K562 (cell line): ENCODE data around the gene CSTF2T. TPM values are rescaled to one million over a fixed set of nuclear protein-coding genes. Genes with fewer than 3 reads are reported as not detected.
A peak's percentile ranks its signal among the peaks of the same experiment; 100 is the strongest.

Source experiments
- CBFA2T3 ChIP-seq: fragments of 450-650 bp; IDR thresholded peaks from 2 replicates; pipeline ENCODE4 v1.6.1; 2017
- CCNT2 ChIP-seq: IDR thresholded peaks from 2 replicates; pipeline ENCODE4 v1.6.1; 2011; ENCODE audit warnings: borderline replicate concordance, low read depth, mild to moderate bottlenecking, moderate library complexity, mixed read lengths, low read length; ENCODE audit not compliant: insufficient read length; ENCODE audit errors: extremely low read depth
- CHD1 ChIP-seq: fragments of 200-600 bp; sonication (generic); IDR thresholded peaks from one replicate; pipeline ENCODE4 v1.6.1; 2012; ENCODE audit warnings: mild to moderate bottlenecking, moderate library complexity, low read length, inconsistent platforms
- CHD4 ChIP-seq: fragments of 200-600 bp; sonication (generic); IDR thresholded peaks from 3 replicates; pipeline ENCODE4 v1.6.1; 2012; ENCODE audit warnings: low read depth, mild to moderate bottlenecking, mixed read lengths, low read length, inconsistent platforms; ENCODE audit not compliant: insufficient read depth, insufficient replicate concordance, poor library complexity, severe bottlenecking
- NONO ChIP-seq, 2 experiments: fragments of 200-400 bp in 1 of 2; fragments of 450-650 bp in 1 of 2; formaldehyde crosslinking in 1 of 2; IDR thresholded peaks; 2 replicates each; pipeline ENCODE4 v1.6.1; 2017; ENCODE audit warnings: low read depth in 2 of 2, mild to moderate bottlenecking in 2 of 2, moderate library complexity in 2 of 2, low read length in 1 of 2
- PKNOX1 ChIP-seq: fragments of 450-650 bp; IDR thresholded peaks from 2 replicates; pipeline ENCODE4 v1.6.1; 2016
- POLR2G ChIP-seq: fragments of 200-400 bp; formaldehyde crosslinking; IDR thresholded peaks from 2 replicates; pipeline ENCODE4 v1.6.1; 2017; ENCODE audit warnings: low read depth, mild to moderate bottlenecking, antibody characterized with exemption, low read length, moderate library complexity
- PRPF4 ChIP-seq: fragments of 200-400 bp; formaldehyde crosslinking; IDR thresholded peaks from one replicate; pipeline ENCODE4 v1.6.1; 2017; ENCODE audit warnings: low read length, low read depth, mild to moderate bottlenecking; ENCODE audit not compliant: insufficient read depth, poor library complexity, severe bottlenecking
- RBM14 ChIP-seq: fragments of 200-400 bp; formaldehyde crosslinking; IDR thresholded peaks from 2 replicates; pipeline ENCODE4 v1.6.1; 2018; ENCODE audit warnings: low read depth, mild to moderate bottlenecking, low read length, moderate library complexity, borderline replicate concordance; ENCODE audit not compliant: insufficient read depth
- SMARCA5 ChIP-seq: fragments of 450-650 bp; IDR thresholded peaks from 2 replicates; pipeline ENCODE4 v1.6.1; 2016
- ZBTB1 ChIP-seq: sonication (generic); formaldehyde crosslinking; IDR thresholded peaks from 2 replicates; pipeline ENCODE4 v1.8.1; 2023; ENCODE audit warnings: missing genetic modification reagents, low read depth, mild to moderate bottlenecking, borderline replicate concordance
- ZNF197 ChIP-seq: fragments of 200-800 bp; sonication (Bioruptor generic); IDR thresholded peaks from 2 replicates; pipeline ENCODE4 v1.6.1; 2016; ENCODE audit warnings: low read depth, missing genetic modification characterization, missing compliant biosample characterization
- ZNF76 ChIP-seq: fragments of 250-450 bp; sonication (Bioruptor Pico); IDR thresholded peaks from 2 replicates; pipeline ENCODE4 v1.4.0; 2020; ENCODE audit warnings: mild to moderate bottlenecking, moderate library complexity, borderline replicate concordance
- ZNF830 ChIP-seq: fragments of 250-450 bp; sonication (Bioruptor Pico); IDR thresholded peaks from 2 replicates; pipeline ENCODE4 v1.5.0; 2021; ENCODE audit warnings: mild to moderate bottlenecking
- polyA plus RNA-seq, 8 experiments: library from polyadenylated mRNA; depleted of rRNA in 4 of 8; stranded (reverse) in 5 of 8; unstranded in 3 of 8; fragments of >200 nt; fragmentation: Nextera tagmentation in 2 of 8; fragmentation: Illumina TruSeq in 1 of 8; extraction: Ambion mirVana in 2 of 8; extraction: Trizol in 1 of 8; gene quantifications; 2 replicates each; pipeline versions ENCODE4 v1.2.1 to v1.2.3, GENCODE V29; 2011 to 2014; ENCODE audit warnings: inconsistent platforms in 1 of 8, missing spikeins in 1 of 8
- total RNA-seq, 7 experiments: library from RNA; depleted of rRNA in 6 of 7; stranded (reverse); fragments of >200 nt in 6 of 7; fragmentation: Illumina TruSeq in 2 of 7; extraction: Trizol in 2 of 7; gene quantifications; 2 replicates each; pipeline versions ENCODE4 v1.2.1 to v1.2.3, GENCODE V29; 2011 to 2021; ENCODE audit warnings: low replicate concordance in 1 of 7
- TF ChIP-seq, protein P1 (sequence below): fragments of 250-450 bp; sonication (Bioruptor Pico); IDR thresholded peaks from 2 replicates; pipeline ENCODE4 v1.5.0; 2021; ENCODE audit warnings: mild to moderate bottlenecking, moderate library complexity
- TF ChIP-seq, protein P2 (sequence below), 3 experiments: fragments of 200-800 bp in 1 of 3; fragments of 250-450 bp in 1 of 3; fragments of 450-650 bp in 1 of 3; sonication (Bioruptor Pico) in 1 of 3; sonication (Bioruptor generic) in 1 of 3; formaldehyde crosslinking in 1 of 3; IDR thresholded peaks; 2 replicates each; pipeline versions ENCODE4 v1.6.1 to v1.8.0; 2016 to 2022; ENCODE audit warnings: mild to moderate bottlenecking in 2 of 3, missing genetic modification characterization in 2 of 3, missing compliant biosample characterization in 1 of 3, moderate library complexity in 1 of 3
- TF ChIP-seq, protein P3 (sequence below): sonication (generic); formaldehyde crosslinking; IDR thresholded peaks from 2 replicates; pipeline ENCODE4 v1.8.0; 2022; ENCODE audit warnings: mild to moderate bottlenecking, missing genetic modification reagents

Gene CSTF2T
- total and polyA plus RNA-seq, 9 of the 15 experiments (the other 6 are each of a cell fraction or from before 2014, with no cell fraction given) = 10.3 to 32.4 (median 24.2) TPM

GRCh38 chr10:51691135-51691534 is 8.3 kb downstream of the CSTF2T start (continued):
- TF ChIP-seq, protein P1, sequence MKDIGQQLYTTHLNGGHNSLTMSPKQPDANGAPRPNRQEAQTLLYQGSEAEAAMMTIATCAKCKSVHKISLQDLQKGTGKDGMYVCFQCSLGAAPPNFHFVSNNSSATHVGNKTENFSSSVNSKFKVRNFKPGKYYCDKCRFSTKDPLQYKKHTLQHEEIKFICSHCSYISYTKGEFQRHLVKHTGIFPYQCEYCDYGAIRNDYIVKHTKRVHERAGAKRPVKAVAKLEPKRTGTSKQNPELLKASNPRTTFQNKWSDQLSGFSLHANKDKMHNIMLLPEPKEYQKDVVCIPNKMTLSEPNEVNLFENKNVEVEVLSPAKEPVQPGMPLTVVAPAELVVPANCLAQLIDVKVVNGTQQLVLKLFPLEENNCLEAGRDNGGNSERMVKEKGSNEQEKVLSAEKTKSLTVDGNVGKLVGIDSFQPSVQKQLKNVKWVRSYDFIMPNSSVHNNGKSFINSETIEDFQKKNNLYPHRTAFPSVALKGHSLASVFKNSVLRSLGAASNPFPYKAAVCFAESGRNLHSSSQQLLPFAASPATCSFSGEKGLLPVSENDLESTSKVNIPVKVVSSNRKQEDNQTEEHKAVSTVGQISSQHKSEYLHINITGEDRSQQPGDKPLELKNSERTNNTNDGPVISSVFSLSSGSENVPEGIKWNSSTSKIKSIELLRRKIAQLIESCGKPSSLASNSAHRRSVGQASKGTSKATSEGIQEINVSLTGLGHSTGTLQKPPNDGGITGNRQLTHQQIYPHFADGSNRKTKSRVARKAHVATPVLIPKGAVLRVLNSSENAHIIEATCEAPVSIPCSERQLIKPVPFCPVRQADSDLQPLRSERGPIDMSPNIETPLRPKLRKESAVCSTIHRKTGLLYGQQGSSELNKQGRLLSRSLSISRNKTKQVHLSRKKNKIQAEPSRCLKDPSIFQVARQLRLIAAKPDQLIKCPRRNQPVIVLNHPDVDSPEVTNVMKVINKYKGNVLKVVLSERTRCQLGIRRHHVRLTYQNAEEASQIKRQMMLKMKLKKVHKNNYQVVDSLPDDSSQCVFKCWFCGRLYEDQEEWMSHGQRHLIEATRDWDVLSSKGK (CRISPR knock-in tag) = no peak
- TF ChIP-seq, protein P2, sequence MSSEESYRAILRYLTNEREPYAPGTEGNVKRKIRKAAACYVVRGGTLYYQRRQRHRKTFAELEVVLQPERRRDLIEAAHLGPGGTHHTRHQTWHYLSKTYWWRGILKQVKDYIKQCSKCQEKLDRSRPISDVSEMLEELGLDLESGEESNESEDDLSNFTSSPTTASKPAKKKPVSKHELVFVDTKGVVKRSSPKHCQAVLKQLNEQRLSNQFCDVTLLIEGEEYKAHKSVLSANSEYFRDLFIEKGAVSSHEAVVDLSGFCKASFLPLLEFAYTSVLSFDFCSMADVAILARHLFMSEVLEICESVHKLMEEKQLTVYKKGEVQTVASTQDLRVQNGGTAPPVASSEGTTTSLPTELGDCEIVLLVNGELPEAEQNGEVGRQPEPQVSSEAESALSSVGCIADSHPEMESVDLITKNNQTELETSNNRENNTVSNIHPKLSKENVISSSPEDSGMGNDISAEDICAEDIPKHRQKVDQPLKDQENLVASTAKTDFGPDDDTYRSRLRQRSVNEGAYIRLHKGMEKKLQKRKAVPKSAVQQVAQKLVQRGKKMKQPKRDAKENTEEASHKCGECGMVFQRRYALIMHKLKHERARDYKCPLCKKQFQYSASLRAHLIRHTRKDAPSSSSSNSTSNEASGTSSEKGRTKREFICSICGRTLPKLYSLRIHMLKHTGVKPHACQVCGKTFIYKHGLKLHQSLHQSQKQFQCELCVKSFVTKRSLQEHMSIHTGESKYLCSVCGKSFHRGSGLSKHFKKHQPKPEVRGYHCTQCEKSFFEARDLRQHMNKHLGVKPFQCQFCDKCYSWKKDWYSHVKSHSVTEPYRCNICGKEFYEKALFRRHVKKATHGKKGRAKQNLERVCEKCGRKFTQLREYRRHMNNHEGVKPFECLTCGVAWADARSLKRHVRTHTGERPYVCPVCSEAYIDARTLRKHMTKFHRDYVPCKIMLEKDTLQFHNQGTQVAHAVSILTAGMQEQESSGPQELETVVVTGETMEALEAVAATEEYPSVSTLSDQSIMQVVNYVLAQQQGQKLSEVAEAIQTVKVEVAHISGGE (CRISPR knock-in tag; IDR thresholded peaks at IDR 0.05) = peak in 1 of 3 experiments; percentile 71; a peak in 1 of 6 replicates
- TF ChIP-seq ZBTB1 (CRISPR knock-in tag) (no peak), PRPF4 (no peak), CHD4 (no peak), RBM14 (no peak), NONO (IDR thresholded peaks at IDR 0.05; ENCODE audit: low read depth in 2 of 2, low read length in 1 of 2) (no peak), CCNT2 (no peak), PKNOX1 (no peak), ZNF830 (CRISPR knock-in tag) (no peak), CBFA2T3 (peak; percentile 59; the same call in 1 of the 2 replicates), ZNF76 (CRISPR knock-in tag) (no peak), ZNF197 (no peak), SMARCA5 (no peak), CHD1 (no peak), POLR2G (no peak)
- TF ChIP-seq, protein P3, sequence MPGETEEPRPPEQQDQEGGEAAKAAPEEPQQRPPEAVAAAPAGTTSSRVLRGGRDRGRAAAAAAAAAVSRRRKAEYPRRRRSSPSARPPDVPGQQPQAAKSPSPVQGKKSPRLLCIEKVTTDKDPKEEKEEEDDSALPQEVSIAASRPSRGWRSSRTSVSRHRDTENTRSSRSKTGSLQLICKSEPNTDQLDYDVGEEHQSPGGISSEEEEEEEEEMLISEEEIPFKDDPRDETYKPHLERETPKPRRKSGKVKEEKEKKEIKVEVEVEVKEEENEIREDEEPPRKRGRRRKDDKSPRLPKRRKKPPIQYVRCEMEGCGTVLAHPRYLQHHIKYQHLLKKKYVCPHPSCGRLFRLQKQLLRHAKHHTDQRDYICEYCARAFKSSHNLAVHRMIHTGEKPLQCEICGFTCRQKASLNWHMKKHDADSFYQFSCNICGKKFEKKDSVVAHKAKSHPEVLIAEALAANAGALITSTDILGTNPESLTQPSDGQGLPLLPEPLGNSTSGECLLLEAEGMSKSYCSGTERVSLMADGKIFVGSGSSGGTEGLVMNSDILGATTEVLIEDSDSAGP (CRISPR knock-in tag) = no peak
